H1 (cell line): Measurements from ENCODE around the gene MGLL. TPM values are rescaled to one million over a fixed set of nuclear protein-coding genes. Genes with fewer than 3 reads are reported as not detected.

Source experiments
- CTCF ChIA-PET: fragments of 300-600 bp; sonication (Branson Sonifier 250); formaldehyde crosslinking; loops from one replicate; lab custom pipeline; 2021; ENCODE audit not compliant: partially characterized antibody; lab: Charles Lee
- POLR2A ChIA-PET: fragments of 300-600 bp; sonication (Branson Sonifier 250); formaldehyde crosslinking; loops from one replicate; lab custom pipeline; 2021; ENCODE audit warnings: inconsistent platforms; ENCODE audit not compliant: partially characterized antibody; lab: Charles Lee
- DNase-seq, 2 experiments: peaks; one replicate each; pipeline versions ENCODE4 v3.0.0 to v3.0.0-alpha.2; 2010 to 2022; ENCODE audit warnings: low spot score in 2 of 2, low read depth in 1 of 2, mixed read lengths in 1 of 2
- FAIRE-seq: peaks from 2 replicates; lab custom pipeline; 2011; peaks lifted over from hg19 to GRCh38; lab: Jason Lieb, UNC
- H2AFZ ChIP-seq: 2 replicates; pipeline ENCODE4 v1.8.1; 2012; ENCODE audit warnings: low read length, inconsistent platforms
- H2AK5ac ChIP-seq: 2 replicates; pipeline ENCODE4 v1.6.1; 2013; ENCODE audit warnings: low read depth, low read length
- H2BK120ac ChIP-seq: replicated peaks from 2 replicates; pipeline ENCODE3; 2013; ENCODE audit warnings: low read depth, low read length, inconsistent platforms
- H2BK12ac ChIP-seq: 2 replicates; pipeline ENCODE4 v1.6.1; 2013; ENCODE audit warnings: low read depth, low read length
- H2BK15ac ChIP-seq: 2 replicates; pipeline ENCODE4 v1.6.1; 2013; ENCODE audit warnings: low read length
- H2BK20ac ChIP-seq: 2 replicates; pipeline ENCODE4 v1.6.1; 2013; ENCODE audit warnings: low read length
- H2BK5ac ChIP-seq: 2 replicates; pipeline ENCODE4 v1.6.1; 2013; ENCODE audit warnings: low read depth, low read length
- H3K14ac ChIP-seq: 2 replicates; pipeline ENCODE4 v1.6.1; 2013; ENCODE audit warnings: inconsistent platforms; ENCODE audit not compliant: insufficient read length
- H3K18ac ChIP-seq: 2 replicates; pipeline ENCODE4 v1.6.1; 2013; ENCODE audit warnings: low read length; ENCODE audit errors: extremely low read depth
- H3K23ac ChIP-seq: 2 replicates; pipeline ENCODE4 v1.6.1; 2013; ENCODE audit warnings: inconsistent platforms; ENCODE audit not compliant: insufficient read length
- H3K23me2 ChIP-seq: 2 replicates; pipeline ENCODE4 v1.6.1; 2013; ENCODE audit warnings: low read depth, low read length
- H3K27ac ChIP-seq: 2 replicates; pipeline ENCODE4 v1.6.1; 2011; ENCODE audit warnings: low read depth, low read length, inconsistent platforms
- H3K27me3 ChIP-seq, 4 experiments: replicated peaks in 1 of 4; 1 replicate in 1 of 4; 2 replicates in 3 of 4; pipeline versions ENCODE4 v1.6.1 to v1.8.1; 2011 to 2013; ENCODE audit warnings: low read length in 3 of 4, mild to moderate bottlenecking in 3 of 4, inconsistent platforms in 2 of 4, mixed read lengths in 2 of 4, moderate library complexity in 1 of 4; ENCODE audit not compliant: control insufficient read depth in 3 of 4, insufficient read depth in 3 of 4; ENCODE audit errors: extremely low read depth in 1 of 4
- H3K36me3 ChIP-seq, 4 experiments: 2 replicates each; pipeline versions ENCODE4 v1.6.1 to v1.8.1; 2011 to 2013; ENCODE audit warnings: mild to moderate bottlenecking in 4 of 4, low read length in 3 of 4, moderate library complexity in 2 of 4, control low read depth in 1 of 4, inconsistent platforms in 1 of 4; ENCODE audit not compliant: insufficient read depth in 4 of 4, control insufficient read depth in 2 of 4
- H3K4ac ChIP-seq: replicated peaks from 2 replicates; pipeline ENCODE3; 2013; ENCODE audit warnings: low read length, low read depth, mixed read lengths, inconsistent platforms; ENCODE audit not compliant: insufficient read length
- H3K4me1 ChIP-seq, 4 experiments: replicated peaks in 1 of 4; 1 replicate in 1 of 4; 2 replicates in 3 of 4; pipeline versions ENCODE4 v1.6.1 to v1.8.1; 2011 to 2013; ENCODE audit warnings: low read length in 3 of 4, inconsistent platforms in 2 of 4, mixed read lengths in 1 of 4; ENCODE audit not compliant: insufficient read depth in 4 of 4, control insufficient read depth in 3 of 4
- H3K4me2 ChIP-seq, 2 experiments: 2 replicates each; pipeline versions ENCODE4 v1.6.1 to v1.8.1; 2011 to 2013; ENCODE audit warnings: low read depth in 2 of 2, low read length in 2 of 2, control low read depth in 1 of 2, inconsistent platforms in 1 of 2, mild to moderate bottlenecking in 1 of 2; ENCODE audit not compliant: insufficient read depth in 1 of 2
- H3K4me3 ChIP-seq, 4 experiments: fragments of 200-600, 300-600 bp in 1 of 4; sonication (generic), shearing (Covaris generic), sonication (Bioruptor Twin) in 1 of 4; 2 replicates each; pipeline versions ENCODE4 v1.5.1 to v1.8.1; 2011 to 2016; ENCODE audit warnings: low read length in 4 of 4, low read depth in 3 of 4, control low read depth in 2 of 4, inconsistent platforms in 2 of 4, mild to moderate bottlenecking in 2 of 4, mixed read lengths in 1 of 4, moderate library complexity in 1 of 4; ENCODE audit not compliant: insufficient read depth in 2 of 4; ENCODE audit errors: extremely low read depth in 1 of 4
- H3K56ac ChIP-seq: replicated peaks from 2 replicates; pipeline ENCODE3; 2013; ENCODE audit warnings: low read depth, mild to moderate bottlenecking, mixed read lengths, low read length, inconsistent platforms; ENCODE audit not compliant: insufficient read length
- H3K79me1 ChIP-seq: 2 replicates; pipeline ENCODE4 v1.6.1; 2013; ENCODE audit warnings: low read depth, low read length, control low read depth
- H3K79me2 ChIP-seq, 2 experiments: 2 replicates each; pipeline versions ENCODE4 v1.6.1 to v1.8.1; 2012 to 2013; ENCODE audit warnings: low read length in 2 of 2, mild to moderate bottlenecking in 2 of 2, inconsistent platforms in 1 of 2; ENCODE audit not compliant: insufficient read depth in 2 of 2, control insufficient read depth in 1 of 2
- H3K9ac ChIP-seq, 4 experiments: replicated peaks in 1 of 4; 1 replicate in 1 of 4; 2 replicates in 3 of 4; pipeline versions ENCODE4 v1.6.1 to v1.8.1; 2011 to 2013; ENCODE audit warnings: low read depth in 3 of 4, low read length in 3 of 4, control low read depth in 2 of 4, mild to moderate bottlenecking in 2 of 4, moderate library complexity in 2 of 4, inconsistent platforms in 1 of 4; ENCODE audit errors: extremely low read depth in 1 of 4
- H3K9me3 ChIP-seq, 2 experiments: 2 replicates each; pipeline versions ENCODE4 v1.6.1 to v1.8.1; 2012 to 2013; ENCODE audit warnings: mild to moderate bottlenecking in 2 of 2, moderate library complexity in 2 of 2, control low read depth in 1 of 2, inconsistent platforms in 1 of 2, low read depth in 1 of 2, low read length in 1 of 2, mixed read lengths in 1 of 2; ENCODE audit not compliant: insufficient read depth in 2 of 2
- H4K20me1 ChIP-seq, 2 experiments: replicated peaks in 1 of 2; 2 replicates each; pipeline versions ENCODE3 to v1.8.1; 2011 to 2013; ENCODE audit warnings: inconsistent platforms in 2 of 2, low read length in 2 of 2, mild to moderate bottlenecking in 1 of 2; ENCODE audit not compliant: insufficient read depth in 2 of 2, control insufficient read depth in 1 of 2
- H4K5ac ChIP-seq: 2 replicates; pipeline ENCODE4 v1.6.1; 2013; ENCODE audit warnings: low read length, low read depth, mixed read lengths, inconsistent platforms; ENCODE audit not compliant: insufficient read length
- H4K8ac ChIP-seq: 2 replicates; pipeline ENCODE4 v1.8.0; 2013; ENCODE audit warnings: mild to moderate bottlenecking, moderate library complexity, low read length, inconsistent platforms; ENCODE audit not compliant: insufficient read depth; ENCODE audit errors: extremely low read depth
- H4K91ac ChIP-seq: replicated peaks from 2 replicates; pipeline ENCODE3; 2013; ENCODE audit warnings: low read length, mixed read lengths, inconsistent platforms; ENCODE audit not compliant: insufficient read length
- KDM4A ChIP-seq: IDR thresholded peaks from one replicate; pipeline ENCODE4 v1.7.1; 2012; ENCODE audit warnings: low read depth, mild to moderate bottlenecking, moderate library complexity, low read length, inconsistent platforms; ENCODE audit not compliant: severe bottlenecking
- TEAD4 ChIP-seq: IDR thresholded peaks from 2 replicates; pipeline ENCODE4 v1.6.1; 2012; ENCODE audit warnings: low read depth, low read length, inconsistent platforms, mixed read lengths
- WGBS, 2 experiments: shearing (Covaris generic) in 1 of 2; methylation state at CpG; one replicate each; pipeline versions ENCODE4 v1.1.6 to v1.1.7; 2013 to 2015; ENCODE audit warnings: low lambda C conversion rate in 2 of 2, mixed read lengths in 2 of 2, inconsistent platforms in 1 of 2, low coverage in 1 of 2, missing lambda C conversion rate in 1 of 2; ENCODE audit not compliant: insufficient replicate concordance in 2 of 2, insufficient coverage in 1 of 2, insufficient read length in 1 of 2; ENCODE audit errors: extremely low coverage in 1 of 2, missing lambda C conversion rate in 1 of 2; 5-methylcytosine and 5-hydroxymethylcytosine counted together
- polyA plus RNA-seq, 7 experiments: library from polyadenylated mRNA; depleted of rRNA in 3 of 7; stranded (reverse) in 5 of 7; unstranded in 2 of 7; fragments of >200 nt in 5 of 7; fragments of 200-250 nt in 2 of 7; gene quantifications; 1 replicate in 5 of 7; 2 replicates in 1 of 7; 4 replicates in 1 of 7; pipeline versions ENCODE4 v1.2.1 to v1.2.3, GENCODE V29; 2011 to 2013; ENCODE audit warnings: missing spikeins in 2 of 7, mixed read lengths in 2 of 7
- total RNA-seq: library from RNA; stranded (reverse); fragmentation: NEBNext Ultra II Directional; extraction: Animal tissue kit (Norgen Biotek cat#: 25700); gene quantifications from 2 replicates; pipeline ENCODE4 v1.2.1, GENCODE V29; 2021
- TF ChIP-seq, protein P1 (sequence below), 3 experiments: IDR thresholded peaks; 1 replicate in 2 of 3; 2 replicates in 1 of 3; pipeline versions ENCODE4 v1.5.1 to v1.6.1; 2011; ENCODE audit warnings: low read length in 3 of 3, mild to moderate bottlenecking in 3 of 3, inconsistent platforms in 2 of 3, low read depth in 1 of 3, moderate library complexity in 1 of 3; ENCODE audit not compliant: insufficient read depth in 1 of 3; ENCODE audit errors: control extremely low read depth in 1 of 3

The MGLL gene
- total and polyA plus RNA-seq, 2 of the 8 experiments (the other 6 are each of a cell fraction or from before 2014, with no cell fraction given), result 0.05 to 0.34 TPM

GRCh38 chr3:127749361-127749760 lies 73.0 kb downstream of the MGLL start:
- H3K14ac ChIP-seq, result no peak overlapping the region
- 85% methylated on average over 3 of the region's 3 CpGs; no CpG with 5 or more reads in 1 of the 2 experiments for WGBS, 2 experiments
- FAIRE-seq, result no peak

More at GRCh38 chr3:127749361-127749760, 73.0 kb downstream of the MGLL start:
- Histone ChIP-seq H3K18ac (no peak overlapping the region), H3K4ac (no peak overlapping the region), H3K23ac (no peak overlapping the region), H2AK5ac (no peak overlapping the region), H3K36me3 (no peaks in the 10 kb centered on the region), H3K9me3 (no peaks in the 10 kb centered on the region), H3K9ac (no peak overlapping the region), H4K91ac (no peak overlapping the region), H2BK20ac (no peak overlapping the region), H2BK15ac (no peak overlapping the region), H3K79me1 (no peaks in the 10 kb centered on the region)
- CTCF ChIA-PET, result interaction anchor here (1.0 to 5.8 kb wide), 11 partner anchors 9 to 221 kb away, joined by 3 to 35 read pairs (median 9); no protein-coding TSS in a partner anchor
- TF ChIP-seq KDM4A (no peak), TEAD4 (no peak)
- TF ChIP-seq, protein P1, sequence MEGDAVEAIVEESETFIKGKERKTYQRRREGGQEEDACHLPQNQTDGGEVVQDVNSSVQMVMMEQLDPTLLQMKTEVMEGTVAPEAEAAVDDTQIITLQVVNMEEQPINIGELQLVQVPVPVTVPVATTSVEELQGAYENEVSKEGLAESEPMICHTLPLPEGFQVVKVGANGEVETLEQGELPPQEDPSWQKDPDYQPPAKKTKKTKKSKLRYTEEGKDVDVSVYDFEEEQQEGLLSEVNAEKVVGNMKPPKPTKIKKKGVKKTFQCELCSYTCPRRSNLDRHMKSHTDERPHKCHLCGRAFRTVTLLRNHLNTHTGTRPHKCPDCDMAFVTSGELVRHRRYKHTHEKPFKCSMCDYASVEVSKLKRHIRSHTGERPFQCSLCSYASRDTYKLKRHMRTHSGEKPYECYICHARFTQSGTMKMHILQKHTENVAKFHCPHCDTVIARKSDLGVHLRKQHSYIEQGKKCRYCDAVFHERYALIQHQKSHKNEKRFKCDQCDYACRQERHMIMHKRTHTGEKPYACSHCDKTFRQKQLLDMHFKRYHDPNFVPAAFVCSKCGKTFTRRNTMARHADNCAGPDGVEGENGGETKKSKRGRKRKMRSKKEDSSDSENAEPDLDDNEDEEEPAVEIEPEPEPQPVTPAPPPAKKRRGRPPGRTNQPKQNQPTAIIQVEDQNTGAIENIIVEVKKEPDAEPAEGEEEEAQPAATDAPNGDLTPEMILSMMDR (IDR thresholded peaks at IDR 0.05; ENCODE audit: control extremely low read depth in 1 of 3, insufficient read depth in 1 of 3, low read depth in 1 of 3, low read length in 3 of 3), result no peak
- TF ChIP-seq, all 59 proteins: peak for 0
- Histone ChIP-seq H3K79me2 (no peaks in the 10 kb centered on the region), H3K23me2 (no peaks in the 10 kb centered on the region), H3K27me3 (no peaks in the 10 kb centered on the region), H4K5ac (no peak overlapping the region), H2AFZ (no peak overlapping the region), H4K20me1 (no peaks in the 10 kb centered on the region), H3K4me3 (no peak overlapping the region), H3K4me1 (no peaks in the 10 kb centered on the region), H4K8ac (no peak overlapping the region), H2BK120ac (no peak overlapping the region), H3K4me2 (no peak overlapping the region), H3K56ac (no peak overlapping the region), H2BK12ac (no peak overlapping the region), H3K27ac (no peak overlapping the region), H2BK5ac (no peak overlapping the region)
- POLR2A ChIA-PET, result no interaction called here
- no peak for DNase-seq
